Kidney glomerular epithelial cell (primary cell): ENCODE measurements around the gene PRPF8.
"Not testable (repeated sequence)": the region's sequence is repeated elsewhere in the genome, so short reads cannot be mapped to it uniquely, and the experiment has no call there.

Experiments used
- DNase-seq: peaks from one replicate; lab custom pipeline; 2025; lab: John Stamatoyannopoulos, UW

PRPF8 gene

GRCh38 chr17:1716076-1716911 is 31.6 kb upstream of the PRPF8 start:
- DNase-seq: peak; percentile 99

- DNase-seq: no peak
Observed at GRCh38 chr17:1715803-1716075, 31.1 kb upstream of the PRPF8 start.

DNA sequence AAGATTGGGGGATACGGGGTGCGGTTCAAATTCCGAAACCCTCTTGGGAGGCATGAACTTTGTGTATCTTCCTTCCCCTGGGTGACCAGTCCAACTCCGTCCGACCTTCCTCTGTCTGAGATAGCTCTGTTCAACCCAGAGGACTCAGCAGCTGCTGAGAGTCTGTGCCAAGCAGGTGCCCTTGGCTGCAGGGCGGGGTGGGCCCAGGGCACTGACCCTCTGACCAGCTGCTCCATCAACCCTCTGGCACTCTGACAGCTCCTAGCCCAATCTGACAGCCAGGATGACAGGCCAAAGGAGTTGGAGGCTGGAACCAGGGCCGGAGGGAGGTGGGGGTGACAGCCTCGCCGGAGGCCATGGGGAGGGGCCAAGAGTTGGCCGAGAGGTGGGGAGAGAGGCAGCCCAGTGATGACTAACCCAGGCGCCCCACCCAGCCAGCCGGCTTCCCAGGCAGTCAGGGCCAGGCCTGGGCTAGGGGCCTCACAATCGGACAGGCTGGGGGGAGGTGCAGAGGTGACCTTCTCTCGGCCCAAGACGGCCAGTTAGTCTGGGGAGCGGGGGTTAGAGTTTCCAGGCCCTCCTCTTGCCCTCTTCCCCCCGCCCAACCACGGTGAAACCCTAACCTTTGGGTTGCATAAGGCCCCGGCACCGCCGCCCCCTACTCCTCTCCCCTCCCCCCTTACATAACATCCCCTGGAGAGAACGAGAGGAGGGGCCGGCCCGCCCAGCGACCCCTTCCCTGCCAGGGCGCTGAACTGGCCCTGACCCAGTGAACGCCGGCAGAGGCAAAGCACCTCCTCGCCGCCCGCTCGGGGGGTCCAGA is 30.5 kb upstream of the PRPF8 start:
- DNase-seq: peak; percentile 65

DNA sequence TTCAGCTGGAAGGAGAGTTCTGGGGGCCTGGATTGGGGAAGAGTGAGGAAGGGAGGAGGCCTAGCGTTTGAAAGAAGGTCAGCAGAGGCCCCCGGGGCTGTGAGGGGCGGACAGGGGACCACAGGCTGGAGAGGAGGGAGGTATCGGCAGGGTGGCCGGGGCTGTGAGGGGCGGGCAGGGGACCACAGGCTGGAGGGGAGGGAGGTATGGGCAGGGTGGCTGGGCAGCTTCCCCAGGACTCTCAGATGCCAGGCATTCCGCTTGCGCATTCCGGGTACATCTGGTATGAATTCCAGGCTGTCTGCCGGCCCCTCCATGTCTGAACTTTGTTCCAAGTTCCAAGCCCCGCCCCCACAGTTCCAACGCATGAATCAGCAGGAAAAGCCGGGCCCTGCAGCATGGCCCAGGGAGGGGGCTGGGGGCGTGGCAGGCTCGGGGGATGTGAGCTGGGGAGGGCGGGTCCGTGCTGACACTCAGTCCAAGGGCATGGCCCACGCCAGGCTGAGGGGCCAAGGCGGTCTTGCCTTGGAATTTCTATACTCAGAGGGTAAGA is 29.8 kb upstream of the PRPF8 start:
- DNase-seq: peak; percentile 93

- DNase-seq: peak; percentile 25
Observed at GRCh38 chr17:1713878-1714426, 29.3 kb upstream of the PRPF8 start.

DNA sequence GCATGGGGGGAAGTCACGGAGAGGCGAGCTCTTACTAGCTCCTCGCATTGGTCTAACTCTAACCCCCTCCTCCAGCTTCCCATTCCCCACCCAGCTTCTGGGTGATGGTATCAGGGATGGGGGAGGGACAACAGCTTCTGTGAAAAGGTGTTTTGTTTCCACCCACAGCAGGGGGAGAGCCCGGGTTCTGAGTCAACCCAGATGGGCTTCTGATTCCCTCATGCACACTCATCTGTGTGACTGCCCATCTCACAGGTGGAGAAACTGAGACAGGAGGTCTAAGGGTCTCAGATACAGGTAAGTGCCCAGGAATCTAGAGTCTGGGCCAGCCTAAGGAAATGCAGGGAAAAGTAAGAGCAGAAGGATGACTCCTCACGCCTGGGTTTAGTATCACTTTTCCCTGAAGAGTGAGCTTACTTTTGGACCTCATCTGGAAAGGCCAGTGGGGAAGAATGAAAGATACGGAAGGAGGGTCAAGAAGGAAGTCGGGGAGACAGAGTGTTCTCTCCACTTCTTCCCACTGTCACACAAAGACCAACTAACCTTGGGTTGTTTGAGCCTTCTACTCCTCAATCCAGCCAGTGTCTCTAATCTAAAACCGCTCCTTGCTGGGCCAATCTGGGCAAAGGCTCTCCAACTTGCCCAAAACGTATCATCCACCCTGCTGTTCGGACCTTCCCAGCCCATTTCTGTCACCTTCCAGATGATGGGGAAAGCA is 28.7 kb upstream of the PRPF8 start:
- no peak for DNase-seq

- DNase-seq: no peak
Observed at GRCh38 chr17:1712271-1712670, 27.6 kb upstream of the PRPF8 start.

- DNase-seq: no peak
Observed at GRCh38 chr17:1711804-1712203, 27.1 kb upstream of the PRPF8 start.

DNA sequence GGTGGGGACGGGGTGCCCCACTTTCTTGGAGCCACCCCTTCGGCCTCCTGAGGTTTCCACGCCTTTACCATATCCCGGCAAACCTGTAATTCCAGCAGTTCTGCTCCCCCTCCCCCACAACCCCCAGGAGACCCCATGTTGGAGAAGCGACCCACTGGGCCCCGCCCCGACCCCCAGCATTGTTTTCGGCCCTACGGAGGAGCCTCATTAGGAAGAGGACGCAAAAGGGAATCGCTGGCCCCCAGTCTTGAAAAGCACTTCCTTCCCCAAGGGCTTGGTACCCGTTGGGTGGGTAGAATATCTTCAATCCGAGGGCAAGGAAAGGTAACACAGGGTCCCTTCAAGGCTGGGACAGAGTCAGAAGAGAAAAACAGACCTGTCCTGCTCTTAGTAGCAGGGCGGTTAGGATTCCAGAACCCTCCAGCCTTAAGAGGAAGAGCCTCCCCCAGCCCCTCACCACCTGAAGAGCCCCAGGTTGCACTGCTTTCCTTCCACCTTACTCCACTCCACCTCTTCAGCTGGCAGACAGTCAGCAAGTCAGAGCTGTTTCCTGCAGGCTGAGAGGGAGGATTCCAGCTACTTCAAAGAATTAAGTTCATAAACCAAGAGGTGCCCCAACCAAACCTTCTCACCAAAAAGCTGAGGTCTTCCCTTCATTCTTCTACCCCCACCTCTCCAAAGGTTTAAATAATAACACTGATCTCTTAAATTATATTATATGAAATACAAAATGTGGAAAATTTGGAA is 26.3 kb upstream of the PRPF8 start:
- no peak for DNase-seq

DNA sequence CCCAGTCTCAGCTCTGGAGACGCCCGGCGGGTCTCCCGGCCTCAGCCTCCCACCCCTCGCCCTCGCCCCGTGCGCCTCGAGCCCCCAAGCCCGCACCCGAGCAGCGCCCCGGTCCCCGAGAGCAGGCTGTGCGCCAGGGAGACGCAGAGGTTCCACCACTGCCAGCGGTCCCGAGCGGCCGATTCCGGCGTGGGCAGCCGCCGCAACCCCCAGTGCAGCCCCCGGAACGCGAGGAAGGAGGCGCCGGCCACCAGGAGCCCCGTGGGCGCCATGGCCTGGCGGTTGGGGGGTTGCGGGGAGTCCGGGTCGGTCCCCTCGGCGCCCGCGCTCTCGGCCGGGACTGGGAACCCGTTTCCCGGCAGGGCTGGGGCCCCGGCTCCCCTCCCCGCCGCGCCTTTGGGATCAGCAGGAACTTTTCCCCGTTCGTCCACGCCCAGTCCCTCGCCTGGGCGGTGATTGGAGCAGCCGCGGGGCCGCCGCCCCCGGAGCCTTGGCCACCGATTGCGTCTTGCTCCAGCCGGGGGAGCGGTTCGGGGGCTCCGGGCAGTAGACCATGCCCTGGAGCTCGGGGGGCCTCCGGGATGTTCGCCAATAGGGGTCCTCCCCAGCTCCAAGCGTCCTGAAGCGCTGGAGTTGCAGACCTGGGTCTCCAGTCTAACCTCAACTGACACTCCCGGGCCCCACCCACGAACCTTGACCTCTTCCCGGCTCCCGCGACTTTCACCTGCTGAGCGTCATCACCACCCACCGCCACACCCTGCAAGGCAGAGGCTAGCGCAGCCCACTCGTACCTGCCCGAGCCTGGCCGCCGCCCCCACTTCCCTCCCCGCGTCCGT is 25.5 kb upstream of the PRPF8 start, which contains the start of gene TLCD2:
TLCD2 (minus strand) TSS at position 407 of the 836 bp plus-strand sequence; CDS start at position 272, 135 bp downstream.
- DNase-seq: peak; percentile 56

DNA sequence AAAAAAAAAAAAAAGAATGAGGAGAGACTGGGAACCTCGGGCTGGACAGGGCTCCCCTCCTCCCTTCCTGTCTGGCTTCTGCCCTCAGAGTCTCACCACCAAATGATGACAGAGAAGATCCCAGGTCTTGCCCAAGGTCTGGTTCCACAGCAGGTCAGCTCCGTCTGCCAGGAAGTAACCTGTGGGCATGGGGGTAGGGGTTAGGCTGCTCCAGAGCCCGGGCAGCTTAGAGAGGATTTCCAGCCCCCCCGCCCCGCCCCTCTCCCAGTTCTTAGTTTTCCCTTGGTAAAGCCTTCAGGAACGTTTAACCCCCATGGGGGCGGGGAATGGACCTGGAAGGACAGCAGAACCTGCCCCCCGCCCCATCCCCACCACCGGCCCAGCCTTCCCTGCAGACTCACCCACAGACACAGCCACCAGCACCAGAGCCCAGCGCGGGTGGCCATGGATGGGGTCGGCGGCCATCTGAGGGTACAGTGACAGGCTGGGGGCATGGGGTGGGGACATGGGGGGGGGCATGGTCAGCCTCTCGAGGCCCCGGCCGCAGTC is 24.8 kb upstream of the PRPF8 start:
- no peak for DNase-seq

GRCh38 chr17:1708791-1709346 is 24.2 kb upstream of the PRPF8 start:
- not testable (repeated sequence) for DNase-seq

- no peak for DNase-seq
Observed at GRCh38 chr17:1707107-1707506, 22.4 kb upstream of the PRPF8 start.

DNA sequence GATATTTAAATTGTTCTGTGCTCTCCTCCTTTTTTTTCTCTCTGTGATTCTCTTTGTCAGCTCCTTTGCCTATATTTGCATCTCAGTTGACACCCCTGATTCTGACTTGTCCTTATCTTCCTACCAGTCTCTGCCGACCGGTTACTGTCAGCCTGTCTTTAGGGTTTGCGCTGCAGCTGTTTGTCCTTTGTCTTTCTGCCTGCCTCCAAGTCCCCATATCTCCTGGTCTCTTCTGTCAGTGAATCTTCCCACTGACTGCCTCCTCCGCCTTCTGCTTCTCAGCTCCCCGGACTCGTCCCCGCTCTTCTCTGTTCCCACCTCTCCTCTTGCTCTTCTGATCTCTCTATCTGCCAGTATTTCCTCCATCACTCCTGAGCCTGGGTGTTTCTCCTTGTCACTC is 20.3 kb upstream of the PRPF8 start:
- DNase-seq: no peak

DNA sequence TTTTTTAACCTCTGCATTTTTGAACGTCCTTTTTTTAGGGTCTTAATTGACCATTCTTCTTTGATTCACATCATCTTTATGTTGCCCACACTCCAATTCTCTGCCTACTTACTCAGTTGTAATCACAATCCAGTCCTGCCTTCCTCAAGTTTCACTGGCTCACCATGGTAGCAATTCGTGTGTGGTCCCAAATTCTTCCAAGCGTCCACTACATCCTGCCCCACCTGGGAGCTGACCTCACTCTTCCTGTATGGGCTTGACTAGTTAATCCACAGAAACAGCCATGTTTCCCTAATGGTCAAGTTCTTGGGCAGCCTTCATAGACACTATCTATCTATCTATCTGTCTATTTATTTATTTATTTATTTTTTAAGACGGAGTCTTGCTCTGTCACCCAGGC is 18.4 kb upstream of the PRPF8 start:
- DNase-seq: no peak

GRCh38 chr17:1699891-1700290 is 15.2 kb upstream of the PRPF8 start:
- DNase-seq: not testable (repeated sequence)

GRCh38 chr17:1697681-1698080 is 13.0 kb upstream of the PRPF8 start:
- no peak for DNase-seq

GRCh38 chr17:1695365-1695764 is 10.7 kb upstream of the PRPF8 start:
- DNase-seq: no peak

GRCh38 chr17:1693339-1693738 is 8.7 kb upstream of the PRPF8 start:
- DNase-seq: no peak
